Activated T-helper 9 cell treated with anti-CD3 and anti-CD28 coated beads, Interleukin-2, amount 50 U/mL, for 16 hours (primary cell): ENCODE results near the gene ZER1.
"Not testable (repeated sequence)": the region's sequence is repeated elsewhere in the genome, so short reads cannot be mapped to it uniquely, and the experiment has no call there.

Experiments used
- DNase-seq: peaks from one replicate; pipeline ENCODE4 v3.0.0-alpha.2; 2020; ENCODE audit warnings: low read depth

ZER1 gene

DNA sequence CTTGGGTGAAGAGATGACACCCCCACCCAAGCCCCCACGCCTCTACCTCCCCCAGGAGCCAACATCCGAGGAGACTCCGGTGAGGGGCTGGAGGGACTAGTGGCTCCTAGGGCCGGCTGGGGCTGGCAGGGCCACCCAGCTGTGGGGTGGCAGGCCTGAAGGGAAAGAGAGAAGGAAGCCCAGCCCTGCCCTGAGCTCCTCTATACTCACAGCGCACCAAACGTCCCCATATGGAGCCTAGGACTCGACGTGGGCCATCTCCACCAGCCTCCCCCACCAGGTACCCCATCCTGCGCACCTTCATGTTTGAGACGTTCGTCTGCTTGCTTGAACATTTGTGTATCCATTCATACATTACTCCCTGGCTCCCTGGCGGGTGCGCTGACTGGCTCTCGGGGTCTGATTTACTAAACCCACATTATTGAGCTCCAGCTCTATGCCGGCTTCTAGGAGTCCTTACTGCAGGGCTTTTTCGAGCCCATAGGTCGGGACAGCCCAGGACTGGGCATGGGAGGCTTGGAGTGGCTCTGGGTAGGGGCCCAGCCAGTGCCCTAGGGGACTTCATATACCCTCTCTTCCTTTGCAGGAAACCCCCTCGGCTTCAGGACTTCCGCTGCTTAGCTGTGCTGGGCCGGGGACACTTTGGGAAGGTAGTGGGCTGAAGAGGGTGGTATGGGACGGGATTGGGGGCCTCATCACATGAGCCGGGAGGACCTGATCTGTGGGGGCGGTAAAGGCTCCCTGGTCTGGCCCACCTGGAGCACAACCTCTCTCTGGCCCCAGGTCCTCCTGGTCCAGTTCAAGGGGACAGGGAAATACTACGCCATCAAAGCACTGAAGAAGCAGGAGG, 56.9 kb downstream of the ZER1 start:
- no peak for DNase-seq

GRCh38 chr9:128713941-128714573, 57.7 kb downstream of the ZER1 start:
- no peak for DNase-seq

GRCh38 chr9:128713411-128713780, 58.3 kb downstream of the ZER1 start:
- no peak for DNase-seq

DNA sequence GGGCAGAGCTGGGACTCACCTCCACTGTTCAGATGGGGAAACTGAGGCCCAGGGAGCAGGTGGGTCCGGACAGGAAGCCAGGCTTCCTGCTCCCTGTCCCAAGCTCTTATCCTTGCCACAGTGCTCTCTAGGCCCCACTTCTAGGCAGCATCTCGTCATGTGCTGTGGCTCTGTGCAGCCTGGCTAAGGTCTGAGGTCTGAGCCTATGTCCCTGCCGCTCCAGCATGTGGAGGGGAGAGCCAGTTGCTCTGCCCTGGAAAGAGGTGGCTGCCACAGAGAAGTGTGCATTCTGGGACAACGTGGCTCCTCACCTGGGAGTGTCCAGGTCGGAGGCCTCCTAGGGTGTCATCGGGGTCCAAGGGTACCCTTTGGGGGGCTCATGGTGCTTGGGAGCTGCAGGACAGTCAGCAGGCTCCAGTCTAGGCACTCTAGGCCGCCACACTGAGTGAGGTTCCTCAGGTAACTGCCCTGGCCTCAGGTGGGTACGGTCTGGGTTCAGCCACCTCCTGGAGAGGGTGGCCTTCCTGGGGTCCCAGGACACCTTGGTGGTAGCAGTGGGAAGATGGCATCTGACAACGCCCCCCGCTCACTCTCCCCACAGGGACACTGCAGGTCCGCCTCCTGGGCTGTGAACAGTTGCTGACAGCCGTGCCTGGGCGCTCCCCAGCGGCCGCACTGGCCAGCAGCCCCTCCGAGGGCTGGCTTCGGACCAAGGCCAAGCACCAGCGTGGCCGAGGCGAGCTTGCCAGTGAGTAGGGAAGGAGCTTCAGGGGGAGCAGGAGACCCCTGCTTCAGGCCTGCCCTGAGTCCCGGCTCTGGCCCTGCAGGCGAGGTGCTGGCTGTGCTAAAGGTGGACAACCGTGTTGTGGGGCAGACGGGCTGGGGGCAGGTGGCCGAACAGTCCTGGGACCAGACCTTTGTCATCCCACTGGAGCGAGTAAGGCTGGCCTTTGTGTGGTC, 59.0 kb downstream of the ZER1 start:
- DNase-seq = no peak

DNA sequence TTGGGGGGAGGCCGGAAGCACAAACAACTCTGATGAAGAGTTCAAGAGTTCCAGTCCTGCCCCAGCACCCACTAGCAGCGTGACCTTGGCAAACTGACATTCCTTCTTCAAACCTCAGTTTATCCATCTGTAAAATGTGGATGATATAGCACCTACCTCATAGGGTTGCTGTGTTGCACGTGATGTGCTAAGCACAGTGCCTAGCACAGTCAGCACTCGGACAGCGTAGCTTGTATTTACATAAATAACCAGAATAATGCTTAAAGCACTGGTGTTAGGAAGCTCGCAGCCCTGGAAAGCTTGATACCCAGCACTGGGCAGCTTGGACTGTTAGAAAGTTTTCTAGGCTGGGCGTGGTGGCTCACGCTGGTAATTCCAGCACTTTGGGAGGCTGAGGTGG, 64.3 kb downstream of the ZER1 start:
- DNase-seq = no peak

DNA sequence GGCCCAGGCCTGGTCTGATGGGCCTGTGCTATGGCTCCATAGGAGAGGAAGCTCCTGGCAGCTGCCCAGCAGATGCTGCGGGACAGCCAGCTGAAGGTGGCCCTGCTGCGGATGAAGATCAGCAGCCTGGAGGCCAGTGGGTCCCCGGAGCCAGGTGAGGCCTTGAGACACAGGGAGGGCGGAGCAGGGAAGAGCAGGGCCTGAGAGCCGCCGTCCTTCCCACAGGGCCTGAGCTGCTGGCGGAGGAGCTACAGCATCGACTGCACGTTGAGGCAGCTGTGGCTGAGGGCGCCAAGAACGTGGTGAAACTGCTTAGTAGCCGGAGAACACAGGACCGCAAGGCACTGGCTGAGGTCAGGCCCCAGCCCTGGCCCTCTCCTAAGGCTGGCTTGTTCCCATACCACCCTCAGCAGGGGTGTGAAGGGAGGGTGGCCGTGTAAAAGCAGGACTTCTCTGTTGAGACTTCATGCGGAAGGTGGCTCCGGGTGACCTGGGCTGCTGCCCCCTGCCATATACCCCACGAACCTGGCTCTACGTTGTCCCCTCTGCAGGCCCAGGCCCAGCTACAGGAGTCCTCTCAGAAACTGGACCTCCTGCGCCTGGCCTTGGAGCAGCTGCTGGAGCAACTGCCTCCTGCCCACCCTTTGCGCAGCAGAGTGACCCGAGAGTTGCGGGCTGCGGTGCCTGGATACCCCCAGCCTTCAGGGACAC, 64.9 kb downstream of the ZER1 start:
- DNase-seq = no peak

DNA sequence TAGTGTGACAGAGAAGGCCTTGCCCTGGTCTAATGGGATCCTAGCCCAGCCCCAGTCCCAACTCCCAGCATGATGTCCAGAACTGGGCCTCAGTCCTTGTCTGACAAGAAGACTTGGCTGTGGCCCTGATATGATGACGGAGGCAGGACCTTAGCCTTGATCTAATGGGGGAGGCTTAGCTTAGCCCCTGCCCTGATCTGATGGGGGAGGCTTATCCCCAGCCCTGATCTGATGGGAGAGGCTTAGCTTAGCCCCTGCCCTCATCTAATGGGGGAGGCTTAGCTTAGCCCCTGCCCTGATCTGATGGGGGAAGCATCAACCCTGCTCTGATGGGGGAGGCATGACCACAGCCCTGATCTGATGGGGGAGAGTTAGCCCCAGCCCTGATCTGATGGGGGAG, 65.7 kb downstream of the ZER1 start:
- no peak for DNase-seq

- DNase-seq = no peak
Measured at GRCh38 chr9:128705051-128705965, 66.4 kb downstream of the ZER1 start.

GRCh38 chr9:128704356-128704670, 67.4 kb downstream of the ZER1 start:
- no peak for DNase-seq

GRCh38 chr9:128703616-128704355, 67.9 kb downstream of the ZER1 start:
- DNase-seq = no peak

DNA sequence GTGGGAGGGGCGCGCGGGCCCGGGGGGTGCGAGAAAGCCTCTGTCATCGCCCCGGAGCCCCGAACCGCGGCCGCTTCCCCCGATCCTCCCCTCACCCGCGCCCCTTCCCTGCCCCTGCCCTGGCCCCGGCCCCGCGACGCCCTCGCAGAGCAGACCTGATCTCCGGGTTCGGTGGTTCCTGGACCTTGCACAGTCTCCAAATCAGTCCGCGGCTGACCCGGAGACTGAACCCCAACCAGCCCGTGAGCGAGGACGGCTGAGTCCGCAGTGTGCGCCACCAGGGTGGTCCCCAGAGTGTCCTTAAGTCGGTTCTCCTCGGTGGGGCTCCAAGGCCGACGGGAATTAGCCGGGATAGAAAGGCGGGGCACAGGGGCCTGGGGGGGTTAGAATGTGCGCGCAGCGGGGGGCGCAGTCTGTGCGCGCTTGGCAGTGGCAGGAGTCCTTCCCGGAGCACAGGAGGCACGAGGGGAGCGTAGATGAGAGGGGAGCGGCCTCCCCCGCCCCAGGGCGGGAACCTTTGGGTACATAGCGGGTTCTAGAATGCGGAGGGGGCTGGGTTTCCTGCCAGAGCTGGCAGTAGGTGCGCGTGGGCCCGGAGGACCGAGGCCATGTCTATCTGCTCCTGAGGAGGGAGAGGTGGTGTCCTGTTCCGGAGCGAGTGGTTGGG, 68.6 kb downstream of the ZER1 start:
- no peak for DNase-seq

DNA sequence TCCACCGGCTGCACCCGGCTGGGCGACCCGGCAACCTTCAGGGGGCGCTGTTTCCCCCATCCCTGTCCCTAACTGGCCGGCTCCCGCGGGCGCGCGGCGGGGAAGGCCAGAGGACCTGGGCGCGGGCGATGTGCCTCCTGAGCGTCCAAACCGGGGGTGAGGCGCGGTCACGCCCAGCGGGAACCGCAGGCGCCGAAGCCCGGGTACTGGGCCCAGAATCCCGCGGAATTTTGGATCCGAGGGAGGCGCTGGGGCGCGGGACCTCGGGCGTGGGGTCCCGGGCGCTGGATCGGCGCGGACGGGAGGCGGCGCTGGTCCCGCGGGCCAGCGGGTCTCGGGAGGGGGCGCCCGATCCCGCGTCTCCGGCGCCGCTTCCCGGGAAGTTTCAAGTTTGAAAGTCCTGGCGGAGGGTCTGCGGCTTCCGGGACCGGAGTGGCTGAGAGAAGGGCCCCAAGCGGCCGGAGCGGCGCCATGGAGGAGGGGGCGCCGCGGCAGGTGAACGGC, 69.2 kb downstream of the ZER1 start, which contains the start of gene PKN3:
PKN3 (plus strand) TSS at position 59 of the 504 bp plus-strand sequence; CDS start at position 472, 413 bp downstream.
- peak; percentile 78 for DNase-seq

- no peak for DNase-seq
Measured at GRCh38 chr9:128701227-128701854, 70.4 kb downstream of the ZER1 start.

DNA sequence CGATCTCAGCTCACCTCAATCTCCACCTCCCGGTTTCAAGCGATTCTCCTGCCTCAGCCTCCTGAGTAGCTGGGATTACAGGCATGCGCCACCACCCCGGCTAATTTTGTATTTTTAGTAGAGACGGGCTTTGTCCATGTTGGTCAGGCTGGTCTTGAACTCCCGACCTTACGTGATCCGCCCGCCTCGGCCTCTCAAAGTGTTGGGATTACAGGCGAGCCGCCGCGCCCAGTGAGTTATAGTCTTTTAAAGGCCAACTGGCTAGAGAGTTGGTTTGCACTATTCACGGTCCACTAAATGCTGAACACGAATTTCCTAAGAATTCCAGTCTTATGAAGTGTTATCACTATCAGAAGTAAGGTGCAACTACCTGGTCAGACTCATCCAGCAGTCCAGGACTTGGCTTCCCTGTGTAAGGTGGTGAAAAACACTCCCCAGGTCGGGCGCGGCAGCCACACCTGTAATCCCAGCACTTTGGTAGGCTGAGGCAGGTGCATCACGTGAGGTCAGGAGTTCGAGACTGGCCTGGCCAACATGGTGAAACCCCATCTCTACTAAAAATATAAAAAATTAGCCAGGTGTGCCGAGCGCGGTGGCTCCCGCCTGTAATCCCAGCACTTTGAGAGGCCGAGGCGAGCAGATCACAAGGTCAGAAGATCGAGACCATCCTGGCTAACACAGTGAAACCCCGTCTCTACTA, 72.5 kb downstream of the ZER1 start:
- DNase-seq = not testable (repeated sequence)

GRCh38 chr9:128696923-128697707, 74.6 kb downstream of the ZER1 start:
- DNase-seq = no peak

DNA sequence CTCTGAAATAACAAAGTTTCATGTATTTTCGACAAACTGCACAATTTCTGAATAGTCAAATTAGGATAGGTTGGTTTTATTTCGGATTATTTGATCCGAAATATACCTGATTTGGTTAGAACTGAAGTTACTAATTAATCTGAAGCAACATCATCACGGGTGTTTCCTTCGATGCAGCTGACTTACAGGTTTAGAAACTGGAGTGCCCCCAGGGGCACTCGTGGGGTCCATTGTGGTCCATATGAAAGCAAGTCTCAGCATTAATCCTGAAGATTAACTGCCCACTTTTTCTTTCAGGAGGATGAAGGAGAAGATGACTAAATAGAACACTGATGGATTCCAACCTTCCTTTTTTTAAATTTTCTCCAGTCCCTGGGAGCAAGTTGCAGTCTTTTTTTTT, 77.4 kb downstream of the ZER1 start:
- DNase-seq = no peak

- not testable (repeated sequence) for DNase-seq
Measured at GRCh38 chr9:128693738-128694137, 78.0 kb downstream of the ZER1 start.
